C4-2B (cell line): ENCODE results near the gene NHLRC4.

Experiments
- CTCF ChIP-seq: fragments of 450-650 bp; conservative IDR thresholded peaks from 2 replicates; pipeline ENCODE4 v1.5.1; 2017; ENCODE audit warnings: mild to moderate bottlenecking
- ZFX ChIP-seq: fragments of 450-650 bp; IDR thresholded peaks from 2 replicates; pipeline ENCODE4 v1.6.1; 2017

DNA sequence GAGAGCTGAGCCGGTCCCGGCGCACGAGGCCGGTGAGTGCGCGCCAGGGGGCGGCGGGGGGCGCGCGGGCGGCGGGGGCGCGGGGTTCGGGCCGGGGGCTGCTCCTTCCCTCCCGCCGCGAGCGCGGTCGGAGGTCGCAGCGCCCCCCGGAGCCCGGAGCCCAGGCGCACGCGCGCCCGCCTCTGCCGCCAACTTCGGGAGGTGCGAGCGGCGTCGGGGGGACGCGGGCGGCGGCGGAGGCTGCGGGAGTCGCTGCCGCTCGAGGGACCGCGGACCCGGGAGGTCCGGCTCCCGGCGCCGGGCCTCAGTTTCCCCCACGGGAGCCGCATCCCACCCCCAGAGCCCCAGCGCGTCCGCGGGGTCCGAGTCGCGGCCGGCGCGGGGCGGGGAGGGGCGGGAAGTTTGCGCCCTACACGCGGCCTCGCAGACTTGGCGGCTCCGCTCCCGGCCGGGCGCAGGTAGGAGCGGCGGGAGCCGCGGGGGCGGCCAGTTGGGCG lies 6.6 kb upstream of the NHLRC4 start, which contains the start of gene PRR35:
- TF ChIP-seq CTCF (no peak), ZFX (no peak)
